Activated CD4-positive, alpha-beta T cell treated with anti-CD3 and anti-CD28 coated beads for 4 hours (primary cell): ENCODE data around the gene SPANXD.
"Not testable (repeated sequence)": the region's sequence is repeated elsewhere in the genome, so short reads cannot be mapped to it uniquely, and the experiment has no call there.

Experiments used
- DNase-seq, 2 donors: peaks; one replicate each; pipeline ENCODE4 v3.0.0-alpha.2; 2020

Gene SPANXD, protein sequence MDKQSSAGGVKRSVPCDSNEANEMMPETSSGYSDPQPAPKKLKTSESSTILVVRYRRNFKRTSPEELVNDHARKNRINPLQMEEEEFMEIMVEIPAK

DNA sequence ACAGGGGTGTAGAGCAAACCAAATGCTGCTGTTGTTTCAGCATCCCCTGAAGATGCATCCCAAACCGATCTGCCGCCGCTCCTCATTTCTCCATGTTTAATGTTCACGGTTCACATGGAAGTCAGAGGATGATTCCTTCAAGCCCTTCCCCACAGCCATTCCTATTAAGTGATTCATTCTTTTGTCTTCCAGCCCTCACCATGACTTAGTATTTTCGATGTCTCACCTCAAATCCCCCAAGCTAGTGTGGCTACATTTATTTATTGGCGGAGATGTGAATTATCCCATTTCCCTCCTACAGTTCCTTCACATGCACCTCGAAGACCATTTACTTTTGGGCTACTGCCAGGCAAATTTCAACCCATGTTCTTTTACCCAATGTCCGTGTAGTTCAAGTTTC lies at the start of gene SPANXD:
Gene SPANXD, minus strand, starts transcription at position 101 of the 400 bp plus-strand sequence. CDS start 334 bp downstream, outside the sequence.
- not testable (repeated sequence) for DNase-seq

DNA sequence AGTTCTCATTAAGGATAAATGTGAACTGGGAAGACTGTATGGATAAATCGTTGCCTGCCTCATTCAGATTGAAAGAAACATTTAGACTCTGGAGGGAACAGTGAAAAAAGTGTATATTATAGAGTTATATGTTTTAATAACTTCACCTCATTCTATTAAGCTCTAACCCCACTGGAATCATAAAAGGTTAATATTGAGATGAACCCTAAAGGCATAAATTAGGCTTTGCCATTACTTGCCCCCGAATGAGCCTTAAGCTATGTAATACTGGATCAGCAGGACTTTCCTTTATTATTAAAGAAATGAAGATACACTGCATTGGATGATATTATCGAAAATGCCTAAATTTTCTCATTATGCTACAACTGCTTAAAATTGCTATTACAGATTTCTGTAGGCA lies 44.1 kb upstream of the SPANXD start:
- no peak for DNase-seq

DNA sequence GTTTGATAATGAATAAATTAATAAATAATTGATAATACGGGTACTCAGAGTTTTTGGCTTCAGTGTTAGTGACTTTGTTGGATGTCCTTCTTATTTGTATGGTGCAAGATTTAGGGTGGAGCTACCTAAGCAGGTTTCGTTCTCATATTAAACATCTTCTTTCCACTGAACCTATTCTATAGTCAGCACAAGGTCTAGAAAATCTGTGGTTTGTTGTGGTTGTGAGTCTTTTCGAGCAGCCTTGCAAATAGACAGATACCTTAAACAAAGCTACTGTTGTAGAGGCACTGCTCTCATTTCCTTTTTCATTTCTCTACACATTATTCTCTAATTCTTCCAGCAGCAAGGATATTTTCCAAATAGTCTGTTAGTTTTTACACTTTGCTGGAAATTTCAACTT lies 38.1 kb upstream of the SPANXD start:
- no peak for DNase-seq

DNA sequence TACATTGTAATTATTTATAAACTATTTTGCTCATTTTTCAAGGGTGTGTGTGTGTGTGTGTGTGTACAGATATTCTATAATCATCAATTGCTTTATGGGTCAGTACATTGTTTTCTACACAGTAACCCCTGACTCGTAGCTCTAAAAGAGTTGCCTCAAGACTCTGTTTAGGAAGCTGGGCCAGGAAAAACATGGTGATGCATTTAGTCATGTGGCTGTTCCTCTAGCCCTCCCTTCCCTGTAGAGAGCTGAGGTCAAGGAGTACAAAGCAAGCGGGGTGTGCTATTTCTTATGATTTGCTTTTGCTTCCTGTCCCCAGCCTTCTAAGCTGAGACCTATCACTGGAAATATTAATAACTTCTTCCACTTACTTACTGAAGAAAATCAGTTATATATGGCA lies 34.8 kb upstream of the SPANXD start:
- DNase-seq: no peak

DNA sequence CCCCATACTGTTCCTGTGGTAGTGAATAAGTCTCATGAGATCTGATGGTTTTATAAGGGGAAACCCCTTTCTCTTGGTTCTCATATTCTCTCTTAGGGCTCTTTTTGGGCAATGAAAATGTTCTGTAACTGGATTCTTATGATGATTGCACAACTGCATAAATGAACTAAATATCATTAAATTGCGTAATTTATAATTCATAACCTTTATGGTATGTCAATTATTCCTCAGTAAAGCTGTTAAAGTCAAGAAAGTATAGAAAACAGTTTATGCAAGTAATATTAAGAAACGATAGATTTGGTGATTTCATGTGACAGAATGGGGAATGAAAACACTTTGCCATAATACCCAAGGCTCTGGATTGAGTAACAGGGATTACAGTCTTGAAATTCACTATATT lies 33.5 kb upstream of the SPANXD start:
- no peak for DNase-seq

DNA sequence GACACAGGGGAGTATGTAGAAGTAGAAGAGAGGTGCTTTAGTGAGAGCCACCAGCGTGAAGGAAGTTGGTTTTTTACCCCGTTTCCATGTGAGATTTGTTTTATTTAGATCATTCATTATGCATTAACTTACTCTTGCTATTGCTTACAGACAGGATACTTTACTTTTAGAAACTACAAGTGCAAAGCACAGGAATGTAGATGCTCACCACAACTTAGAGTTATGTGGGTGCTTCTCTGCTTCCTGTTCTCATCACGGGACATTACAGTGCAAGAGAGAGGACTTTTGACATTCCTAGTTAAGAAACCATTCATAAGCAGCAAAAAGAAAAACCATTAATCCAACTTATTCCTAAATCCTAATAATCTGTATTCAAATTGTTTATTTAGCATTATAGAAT lies 25.6 kb upstream of the SPANXD start:
- DNase-seq: no peak

DNA sequence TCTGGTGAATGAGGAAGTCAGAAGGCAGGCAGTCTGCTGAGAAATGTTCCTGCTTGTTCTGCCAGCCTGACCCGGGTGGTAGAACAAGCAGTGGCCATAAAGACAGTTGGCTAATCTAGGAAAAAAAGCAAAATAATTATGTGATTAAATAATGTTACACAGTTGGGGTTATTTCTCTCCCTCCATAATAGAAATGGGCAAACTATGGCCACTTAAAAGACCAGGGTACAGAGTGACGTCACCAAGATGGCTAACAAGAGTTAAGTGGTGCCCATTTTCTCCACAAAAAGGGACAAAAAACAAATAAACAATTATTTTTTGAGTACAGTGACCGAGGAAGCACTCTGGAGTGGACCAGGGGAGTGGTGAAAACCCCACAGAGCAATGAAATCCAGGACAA lies 16.1 kb upstream of the SPANXD start:
- no peak for DNase-seq

DNA sequence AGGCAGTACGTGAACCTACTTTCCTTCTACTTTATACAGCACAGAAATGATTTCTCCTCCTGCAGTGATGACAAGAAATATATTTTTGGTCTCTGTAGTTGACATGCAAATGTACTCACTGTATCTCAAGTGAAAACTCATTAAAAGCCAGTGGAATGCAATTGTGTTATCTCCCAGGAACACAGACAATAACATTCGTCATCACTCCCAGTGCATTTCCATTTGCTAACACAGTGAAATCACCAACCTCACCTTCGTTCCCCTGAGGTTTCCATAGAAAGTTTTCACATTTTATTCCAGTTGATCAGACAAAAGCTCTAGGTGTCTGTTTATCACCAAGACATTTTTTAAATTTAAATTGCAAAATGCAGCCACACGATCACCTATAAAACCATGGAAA lies 2.5 kb upstream of the SPANXD start:
- no peak for DNase-seq

DNA sequence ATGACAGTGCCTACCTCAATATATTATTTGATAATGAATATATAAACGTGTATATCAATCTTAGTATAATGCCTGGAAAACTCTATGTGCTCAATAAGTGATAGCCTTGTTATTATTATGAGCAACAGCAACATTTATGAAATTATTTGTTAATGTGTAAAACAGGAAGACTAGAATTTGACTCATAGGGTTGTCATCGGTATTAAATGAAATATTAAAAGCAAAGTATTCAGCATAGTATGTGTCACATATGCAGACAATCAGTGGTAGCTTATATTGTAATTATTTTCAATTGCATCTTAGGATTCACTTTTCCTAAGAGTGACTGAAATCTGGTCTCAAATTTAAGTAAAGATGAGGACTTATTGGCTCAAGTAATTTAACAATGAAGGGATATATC lies 24.6 kb downstream of the SPANXD start:
- DNase-seq: no peak

DNA sequence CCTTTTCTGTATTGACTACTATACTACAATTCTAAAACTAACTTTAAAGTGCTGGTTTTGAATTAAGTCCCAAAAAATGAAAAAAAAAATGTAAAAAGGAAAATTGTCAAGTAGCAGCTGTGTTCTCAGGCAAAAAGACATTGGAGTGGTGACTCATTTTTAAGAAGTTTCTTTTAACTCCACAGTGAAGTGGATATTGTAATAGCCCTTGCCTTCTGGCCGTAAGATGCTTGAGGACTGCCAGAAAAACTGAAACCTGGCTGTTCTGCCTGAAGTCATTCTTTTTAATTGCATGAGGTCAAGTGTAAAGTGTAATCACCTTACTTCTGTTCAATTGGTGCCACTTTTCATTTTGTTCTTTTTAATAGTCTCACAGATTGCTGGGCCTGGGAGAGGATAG lies 28.9 kb downstream of the SPANXD start:
- no peak for DNase-seq

DNA sequence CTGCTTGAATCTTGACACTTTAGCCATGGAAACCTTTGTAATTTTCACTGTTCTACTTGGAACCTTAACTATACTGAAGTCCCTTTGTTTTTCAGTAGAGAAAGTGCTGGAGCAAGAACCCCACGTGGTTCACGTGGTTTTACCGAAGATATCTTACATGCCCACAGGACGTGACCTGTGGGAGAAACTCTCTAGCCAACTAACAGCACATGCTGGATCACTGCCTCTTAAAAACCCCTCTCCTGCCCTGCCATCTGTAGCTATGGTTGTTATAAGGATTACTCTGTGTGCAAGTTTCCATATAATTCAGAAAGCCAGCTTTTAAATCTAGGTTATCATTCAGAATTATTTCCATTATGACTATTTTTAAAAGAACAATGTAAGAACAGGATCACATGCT lies 30.2 kb downstream of the SPANXD start:
- DNase-seq: no peak

DNA sequence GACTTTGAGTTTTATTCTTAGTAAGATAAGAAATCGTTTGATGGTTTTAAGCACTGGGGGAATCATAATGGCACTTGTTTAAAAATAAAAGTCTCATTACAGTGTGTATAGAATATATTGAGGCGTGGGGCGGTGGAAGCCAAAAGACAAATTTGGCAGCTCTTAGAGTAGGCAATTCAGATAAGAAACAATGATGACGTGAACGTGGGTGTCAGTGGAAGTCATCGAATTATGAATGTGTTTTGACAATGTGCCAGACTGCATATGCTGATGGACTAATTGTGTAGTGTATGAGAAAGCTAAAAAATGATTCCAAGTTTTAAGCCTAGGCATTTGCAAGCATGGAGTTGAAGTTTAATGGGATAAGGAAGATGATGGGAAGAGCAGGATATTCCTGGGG lies 35.8 kb downstream of the SPANXD start:
- no peak for DNase-seq

DNA sequence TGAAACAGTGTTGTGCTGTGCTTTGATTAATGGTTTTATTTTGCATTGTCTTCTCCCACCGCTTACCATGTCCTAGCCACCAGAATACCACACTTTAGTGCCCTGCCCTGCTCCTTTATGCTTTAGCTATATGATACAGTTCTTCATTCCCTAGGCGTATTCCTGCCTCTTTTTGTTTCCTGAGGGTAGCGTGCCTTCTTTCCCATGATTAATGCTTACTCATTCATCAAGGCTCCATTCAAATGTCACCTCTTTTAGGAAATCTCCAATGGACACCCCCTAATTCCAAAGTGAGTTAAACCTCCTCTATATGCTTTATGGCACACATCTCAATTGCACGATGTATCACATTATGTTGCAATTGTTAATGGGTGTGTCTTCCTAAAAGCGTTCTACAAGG lies 46.3 kb downstream of the SPANXD start:
- DNase-seq: no peak
